GM21423 (cell line): ENCODE measurements around the gene CAMTA1.

Experiments
- ATAC-seq: cut with Tn5 transposase; IDR thresholded peaks from one replicate; pipeline ENCODE4 v1.9.1; 2021; ENCODE audit warnings: mild to moderate bottlenecking, moderate library complexity; ENCODE audit not compliant: unreplicated experiment

CAMTA1 gene

GRCh38 chr1:7566417-7567375, 781.4 kb downstream of the CAMTA1 start:
- ATAC-seq: no peak

GRCh38 chr1:7567376-7567775, 782.1 kb downstream of the CAMTA1 start:
- no peak for ATAC-seq

GRCh38 chr1:7568053-7568452, 782.8 kb downstream of the CAMTA1 start:
- ATAC-seq: no peak

GRCh38 chr1:7568901-7569524, 783.8 kb downstream of the CAMTA1 start:
- ATAC-seq: no peak

GRCh38 chr1:7570311-7570710, 785.1 kb downstream of the CAMTA1 start:
- no peak for ATAC-seq

- no peak for ATAC-seq
Observed at GRCh38 chr1:7572654-7573152, 787.4 kb downstream of the CAMTA1 start.

GRCh38 chr1:7573481-7573880, 788.2 kb downstream of the CAMTA1 start:
- ATAC-seq: no peak

- no peak for ATAC-seq
Observed at GRCh38 chr1:7574121-7575040, 789.1 kb downstream of the CAMTA1 start.

GRCh38 chr1:7575041-7575400, 789.8 kb downstream of the CAMTA1 start:
- ATAC-seq: no peak

- no peak for ATAC-seq
Observed at GRCh38 chr1:7576946-7577657, 791.8 kb downstream of the CAMTA1 start.

GRCh38 chr1:7578206-7578605, 793.0 kb downstream of the CAMTA1 start:
- no peak for ATAC-seq

GRCh38 chr1:7579016-7579415, 793.8 kb downstream of the CAMTA1 start:
- ATAC-seq: no peak

GRCh38 chr1:7579831-7580804, 794.9 kb downstream of the CAMTA1 start:
- ATAC-seq: no peak

GRCh38 chr1:7580923-7581753, 795.9 kb downstream of the CAMTA1 start:
- no peak for ATAC-seq

- no peak for ATAC-seq
Observed at GRCh38 chr1:7581754-7582459, 796.7 kb downstream of the CAMTA1 start.

GRCh38 chr1:7582460-7582972, 797.3 kb downstream of the CAMTA1 start:
- ATAC-seq: no peak

- no peak for ATAC-seq
Observed at GRCh38 chr1:7583291-7584096, 798.2 kb downstream of the CAMTA1 start.
